SK-N-SH treated with all-trans-retinoic acid at 6 μM for 48 hours (cell line): ENCODE measurements around the gene RYR1.
"Not testable (repeated sequence)": the region's sequence is repeated elsewhere in the genome, so short reads cannot be mapped to it uniquely, and the experiment has no call there.

Source experiments
- ATAC-seq: fragments of 200-7000 bp; cut with Tn5 transposase; 3 replicates; pipeline ENCODE4 v1.9.1; 2020; ENCODE audit warnings: mild to moderate bottlenecking, moderate library complexity
- ARNTL ChIP-seq: fragments of 450-650 bp; formaldehyde crosslinking; IDR thresholded peaks from 2 replicates; pipeline ENCODE4 v1.5.0; 2020; ENCODE audit warnings: low read depth, mild to moderate bottlenecking, moderate library complexity, borderline replicate concordance
- BACH2 ChIP-seq: fragments of 250-450 bp; sonication (Bioruptor Pico); IDR thresholded peaks from 2 replicates; pipeline ENCODE4 v1.9.0; 2021; ENCODE audit warnings: mild to moderate bottlenecking, borderline replicate concordance
- CREB5 ChIP-seq: fragments of 250-450 bp; sonication (Bioruptor Pico); IDR thresholded peaks from 2 replicates; pipeline ENCODE4 v1.5.1; 2020; ENCODE audit warnings: low read depth, mild to moderate bottlenecking, moderate library complexity
- CSDC2 ChIP-seq: fragments of 250-450 bp; sonication (Bioruptor Pico); IDR thresholded peaks from 2 replicates; pipeline ENCODE4 v1.5.0; 2020; ENCODE audit warnings: mild to moderate bottlenecking, moderate library complexity
- ESRRG ChIP-seq: fragments of 250-450 bp; sonication (Bioruptor Pico); IDR thresholded peaks from 2 replicates; pipeline ENCODE4 v1.6.1; 2021; ENCODE audit warnings: mild to moderate bottlenecking
- GLIS3 ChIP-seq: fragments of 250-450 bp; sonication (Bioruptor Pico); IDR thresholded peaks from 2 replicates; pipeline ENCODE4 v1.5.0; 2020; ENCODE audit warnings: mild to moderate bottlenecking, moderate library complexity
- ISL1 ChIP-seq: fragments of 250-450 bp; sonication (Bioruptor Pico); IDR thresholded peaks from 2 replicates; pipeline ENCODE4 v2.1.2; 2022; ENCODE audit warnings: mild to moderate bottlenecking, moderate library complexity
- OSR1 ChIP-seq: fragments of 250-450 bp; sonication (Bioruptor Pico); IDR thresholded peaks from 2 replicates; pipeline ENCODE4 v1.8.0; 2022; ENCODE audit warnings: moderate library complexity, mild to moderate bottlenecking, inconsistent platforms
- PATZ1 ChIP-seq: fragments of 250-450 bp; sonication (Bioruptor Pico); IDR thresholded peaks from 2 replicates; pipeline ENCODE4 v1.8.0; 2020; ENCODE audit warnings: mild to moderate bottlenecking, moderate library complexity, borderline replicate concordance
- PPARA ChIP-seq: fragments of 250-450 bp; sonication (Bioruptor Pico); IDR thresholded peaks from 2 replicates; pipeline ENCODE4 v1.5.0; 2020; ENCODE audit warnings: mild to moderate bottlenecking, borderline replicate concordance
- SNAI2 ChIP-seq: fragments of 250-450 bp; sonication (Bioruptor Pico); IDR thresholded peaks from 2 replicates; pipeline ENCODE4 v1.5.0; 2020; ENCODE audit warnings: mild to moderate bottlenecking, moderate library complexity
- TCF4 ChIP-seq: fragments of 250-450 bp; sonication (Bioruptor Pico); IDR thresholded peaks from 2 replicates; pipeline ENCODE4 v1.8.0; 2021; ENCODE audit warnings: mild to moderate bottlenecking, moderate library complexity, borderline replicate concordance
- TOX ChIP-seq: fragments of 250-450 bp; sonication (Bioruptor Pico); IDR thresholded peaks from 2 replicates; pipeline ENCODE4 v1.8.0; 2021; ENCODE audit warnings: mild to moderate bottlenecking, moderate library complexity, borderline replicate concordance
- TSHZ2 ChIP-seq: fragments of 250-450 bp; sonication (Bioruptor Pico); IDR thresholded peaks from 2 replicates; pipeline ENCODE4 v1.5.0; 2020; ENCODE audit warnings: mild to moderate bottlenecking, moderate library complexity
- ZC3H10 ChIP-seq: fragments of 250-450 bp; sonication (Bioruptor Pico); IDR thresholded peaks from 2 replicates; pipeline ENCODE4 v1.5.1; 2021; ENCODE audit warnings: mild to moderate bottlenecking, moderate library complexity
- ZFP3 ChIP-seq: fragments of 250-450 bp; sonication (Bioruptor Pico); IDR thresholded peaks from 2 replicates; pipeline ENCODE4 v1.5.0; 2020; ENCODE audit warnings: mild to moderate bottlenecking, moderate library complexity
- ZFP30 ChIP-seq: fragments of 450-650 bp; formaldehyde crosslinking; IDR thresholded peaks from 2 replicates; pipeline ENCODE4 v1.5.0; 2022; ENCODE audit warnings: mild to moderate bottlenecking, moderate library complexity
- ZNF565 ChIP-seq: fragments of 450-650 bp; formaldehyde crosslinking; conservative IDR thresholded peaks from 2 replicates; pipeline ENCODE4 v1.5.0; 2020; ENCODE audit warnings: low read depth, mild to moderate bottlenecking, moderate library complexity
- ZNF8 ChIP-seq: fragments of 450-650 bp; formaldehyde crosslinking; IDR thresholded peaks from 2 replicates; pipeline ENCODE4 v1.5.0; 2020; ENCODE audit warnings: mild to moderate bottlenecking, moderate library complexity

RYR1 gene

GRCh38 chr19:38569368-38569983 lies 136.0 kb downstream of the RYR1 start:
- TF ChIP-seq CREB5 (CRISPR knock-in tag), result no peak
- no peak for TF ChIP-seq PPARA (CRISPR knock-in tag)
- no peak for TF ChIP-seq ZNF8
- TF ChIP-seq BACH2 (CRISPR knock-in tag), result no peak
- TF ChIP-seq TCF4 (CRISPR knock-in tag), result no peak
- ATAC-seq, result no peak

- no peak for ATAC-seq
These were observed 138.2 kb downstream of the RYR1 start for GRCh38 chr19:38571682-38572081.

GRCh38 chr19:38577826-38578225 lies 144.3 kb downstream of the RYR1 start:
- TF ChIP-seq OSR1 (CRISPR knock-in tag), result no peak
- TF ChIP-seq ZC3H10 (CRISPR knock-in tag), result no peak
- TF ChIP-seq BACH2 (CRISPR knock-in tag), result no peak
- no peak for TF ChIP-seq ZNF565 (CRISPR knock-in tag)
- TF ChIP-seq ZNF8, result no peak
- no peak for TF ChIP-seq ARNTL (CRISPR knock-in tag)
- TF ChIP-seq CREB5 (CRISPR knock-in tag), result no peak
- no peak for TF ChIP-seq CSDC2 (CRISPR knock-in tag)
- no peak for TF ChIP-seq ESRRG (CRISPR knock-in tag)
- TF ChIP-seq GLIS3 (CRISPR knock-in tag), result no peak
- no peak for TF ChIP-seq ZFP30
- TF ChIP-seq PPARA (CRISPR knock-in tag), result no peak
- TF ChIP-seq PATZ1 (CRISPR knock-in tag), result no peak
- TF ChIP-seq, all 23 proteins: peak for 0
- ATAC-seq, result no peak

More at GRCh38 chr19:38571682-38572081, 138.2 kb downstream of the RYR1 start:
- no peak for TF ChIP-seq TSHZ2
- no peak for TF ChIP-seq ISL1 (CRISPR knock-in tag)
- TF ChIP-seq TOX (CRISPR knock-in tag), result no peak
- TF ChIP-seq GLIS3 (CRISPR knock-in tag), result no peak
- TF ChIP-seq CREB5 (CRISPR knock-in tag), result no peak
- no peak for TF ChIP-seq PATZ1 (CRISPR knock-in tag)
- no peak for TF ChIP-seq ZFP3 (CRISPR knock-in tag)
- TF ChIP-seq TCF4 (CRISPR knock-in tag), result no peak
- no peak for TF ChIP-seq SNAI2 (CRISPR knock-in tag)
- TF ChIP-seq ZC3H10 (CRISPR knock-in tag), result no peak
- no peak for TF ChIP-seq ZNF565 (CRISPR knock-in tag)
- TF ChIP-seq ZNF8, result no peak
- no peak for TF ChIP-seq CSDC2 (CRISPR knock-in tag)
- no peak for TF ChIP-seq PPARA (CRISPR knock-in tag)
- TF ChIP-seq ARNTL (CRISPR knock-in tag), result no peak
- TF ChIP-seq, all 23 proteins: peak for 0

- ATAC-seq, result not testable (repeated sequence)
These were observed 145.8 kb downstream of the RYR1 start for GRCh38 chr19:38579304-38579703.
